Bronchial epithelial cell (primary cell): ENCODE measurements around the gene DCDC1. TPM values are rescaled to one million over a fixed set of nuclear protein-coding genes. Genes with fewer than 3 reads are reported as not detected.

Source experiments
- DNase-seq: peaks from one replicate; pipeline ENCODE4 v3.0.0-alpha.2; 2010; ENCODE audit warnings: low read depth
- FAIRE-seq: peaks from 2 replicates; lab custom pipeline; 2011; peaks lifted over from hg19 to GRCh38; lab: Jason Lieb, UNC
- H3K27me3 ChIP-seq: 2 replicates; pipeline ENCODE4 v1.5.1; 2011; ENCODE audit warnings: low read length; ENCODE audit not compliant: control insufficient read depth, insufficient read depth
- H3K36me3 ChIP-seq: 2 replicates; pipeline ENCODE4 v1.5.1; 2011; ENCODE audit warnings: low read length; ENCODE audit not compliant: control insufficient read depth, insufficient read depth
- H3K4me3 ChIP-seq: 2 replicates; pipeline ENCODE4 v1.5.1; 2011; ENCODE audit warnings: mild to moderate bottlenecking, low read depth, low read length, control low read depth
- total RNA-seq: library from RNA; depleted of rRNA; stranded (reverse); fragments of >200 nt; gene quantifications from 2 replicates; pipeline ENCODE4 v1.2.1, GENCODE V29; 2014
- TF ChIP-seq, protein P1 (sequence below): IDR thresholded peaks from 2 replicates; pipeline ENCODE4 v1.5.1; 2011; ENCODE audit warnings: mild to moderate bottlenecking, moderate library complexity, low read length, control low read depth, inconsistent platforms; ENCODE audit not compliant: insufficient read depth, severe bottlenecking

The DCDC1 gene
- total RNA-seq, 1 donor from 2014 or later, result not detected

DNA sequence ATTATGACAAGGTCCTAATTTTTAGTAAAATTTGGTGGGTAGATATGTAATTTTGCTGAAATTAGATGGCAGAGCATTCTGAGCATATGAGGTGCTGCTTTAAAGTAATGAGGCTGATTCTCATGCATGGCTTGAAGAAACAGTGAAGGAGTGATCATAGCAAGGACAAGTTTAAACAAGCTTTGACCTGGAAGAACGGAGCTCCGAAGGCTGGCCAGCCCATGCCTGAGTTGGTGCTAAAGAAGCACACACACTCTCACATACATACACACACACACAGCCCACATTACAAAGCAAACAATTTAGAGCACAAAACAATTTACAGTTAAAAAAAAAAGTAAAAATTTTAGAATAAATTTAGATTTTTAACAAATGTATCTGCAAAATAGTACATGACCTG is 150.7 kb downstream of the DCDC1 start:
- no peaks in the 10 kb centered on the region for H3K36me3 ChIP-seq
- no peak overlapping the region for H3K4me3 ChIP-seq
- TF ChIP-seq, protein P1, sequence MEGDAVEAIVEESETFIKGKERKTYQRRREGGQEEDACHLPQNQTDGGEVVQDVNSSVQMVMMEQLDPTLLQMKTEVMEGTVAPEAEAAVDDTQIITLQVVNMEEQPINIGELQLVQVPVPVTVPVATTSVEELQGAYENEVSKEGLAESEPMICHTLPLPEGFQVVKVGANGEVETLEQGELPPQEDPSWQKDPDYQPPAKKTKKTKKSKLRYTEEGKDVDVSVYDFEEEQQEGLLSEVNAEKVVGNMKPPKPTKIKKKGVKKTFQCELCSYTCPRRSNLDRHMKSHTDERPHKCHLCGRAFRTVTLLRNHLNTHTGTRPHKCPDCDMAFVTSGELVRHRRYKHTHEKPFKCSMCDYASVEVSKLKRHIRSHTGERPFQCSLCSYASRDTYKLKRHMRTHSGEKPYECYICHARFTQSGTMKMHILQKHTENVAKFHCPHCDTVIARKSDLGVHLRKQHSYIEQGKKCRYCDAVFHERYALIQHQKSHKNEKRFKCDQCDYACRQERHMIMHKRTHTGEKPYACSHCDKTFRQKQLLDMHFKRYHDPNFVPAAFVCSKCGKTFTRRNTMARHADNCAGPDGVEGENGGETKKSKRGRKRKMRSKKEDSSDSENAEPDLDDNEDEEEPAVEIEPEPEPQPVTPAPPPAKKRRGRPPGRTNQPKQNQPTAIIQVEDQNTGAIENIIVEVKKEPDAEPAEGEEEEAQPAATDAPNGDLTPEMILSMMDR, result no peak
- DNase-seq (peak; percentile 85), FAIRE-seq (no peak)
- no peaks in the 10 kb centered on the region for H3K27me3 ChIP-seq

DNA sequence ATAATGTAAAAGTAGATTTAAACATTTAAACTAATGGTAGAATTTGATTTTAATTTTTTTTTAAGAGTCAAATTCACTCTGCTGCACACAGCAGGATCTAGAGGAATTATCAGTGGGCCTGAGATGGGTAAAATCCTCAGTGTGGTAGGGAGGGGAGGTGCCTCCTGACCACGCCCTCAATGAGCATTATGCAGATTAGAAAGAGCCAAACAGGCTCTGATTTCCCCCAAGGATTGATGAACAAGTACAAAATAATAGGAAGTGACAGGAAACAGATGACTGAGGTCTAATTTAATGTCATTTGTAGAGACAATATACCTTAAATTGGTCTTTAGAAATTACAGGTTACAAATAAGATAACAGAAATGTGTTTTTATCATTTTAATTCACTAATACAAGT is 155.2 kb downstream of the DCDC1 start:
- H3K4me3 ChIP-seq, result no peak overlapping the region
- H3K27me3 ChIP-seq, result no peaks in the 10 kb centered on the region
- FAIRE-seq, result no peak
- no peaks in the 10 kb centered on the region for H3K36me3 ChIP-seq
- DNase-seq, result no peak
- TF ChIP-seq, protein P1, result no peak

DNA sequence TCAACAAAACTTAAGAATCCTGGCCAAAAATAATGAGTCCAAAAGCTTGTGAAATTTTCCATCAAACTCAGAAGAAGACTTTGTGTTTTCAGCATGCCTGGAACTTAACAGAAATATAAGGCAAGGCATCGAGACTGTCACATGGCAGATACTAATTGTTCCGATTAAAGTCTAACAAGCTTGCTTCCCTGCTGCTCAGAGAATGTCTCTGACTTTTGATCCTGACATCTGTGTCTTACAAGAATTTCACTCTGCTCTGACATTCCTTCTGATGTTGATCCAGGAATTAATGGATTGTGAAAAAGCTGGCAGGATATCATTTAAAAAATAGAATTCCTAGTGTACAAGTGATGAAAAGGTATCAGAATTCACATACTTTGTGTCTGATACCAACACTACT is 170.2 kb downstream of the DCDC1 start:
- no peaks in the 10 kb centered on the region for H3K27me3 ChIP-seq
- FAIRE-seq (no peak), DNase-seq (no peak)
- TF ChIP-seq, protein P1, result no peak
- no peaks in the 10 kb centered on the region for H3K36me3 ChIP-seq
- no peak overlapping the region for H3K4me3 ChIP-seq

DNA sequence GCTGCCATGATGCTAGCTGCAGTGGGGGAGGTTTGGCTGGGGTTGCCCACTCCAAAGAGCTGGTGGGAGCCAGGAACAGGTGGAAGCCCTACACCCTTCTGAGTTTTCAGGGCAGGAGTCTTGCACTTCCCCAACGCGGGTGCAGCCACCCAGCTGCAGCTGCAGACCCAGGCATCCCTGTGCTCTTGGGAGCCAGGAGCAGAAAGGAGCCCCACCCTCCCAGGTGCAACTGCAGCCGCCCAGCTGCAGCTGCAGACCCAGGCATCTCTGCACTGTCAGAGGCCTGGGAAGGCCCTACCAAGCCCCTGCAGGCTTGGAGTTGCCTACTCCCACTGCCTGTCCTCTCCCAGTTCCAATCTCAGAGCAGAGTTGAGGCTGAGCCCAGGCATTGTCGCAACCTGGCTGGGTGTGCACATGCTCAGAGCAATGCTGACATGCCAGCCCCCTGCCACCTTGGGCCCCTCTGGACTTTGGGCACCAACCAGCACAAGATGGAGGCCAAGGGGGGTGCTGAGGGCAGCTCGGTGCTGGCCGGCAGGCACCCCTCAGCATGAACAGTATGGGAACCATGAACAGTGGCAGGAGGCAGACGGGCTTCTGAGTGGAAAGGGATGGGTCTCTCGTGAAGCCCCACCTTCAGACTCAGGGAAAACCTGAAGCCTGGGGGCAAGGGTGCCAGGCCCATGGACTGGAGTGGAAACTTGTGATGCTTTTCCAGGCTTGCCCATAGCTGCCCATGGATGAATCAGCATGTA is 195.4 kb downstream of the DCDC1 start:
- no peaks in the 10 kb centered on the region for H3K27me3 ChIP-seq
- no peak for DNase-seq
- H3K36me3 ChIP-seq, result no peaks in the 10 kb centered on the region
- FAIRE-seq, result no peak
- TF ChIP-seq, protein P1, result no peak
- no peak overlapping the region for H3K4me3 ChIP-seq

DNA sequence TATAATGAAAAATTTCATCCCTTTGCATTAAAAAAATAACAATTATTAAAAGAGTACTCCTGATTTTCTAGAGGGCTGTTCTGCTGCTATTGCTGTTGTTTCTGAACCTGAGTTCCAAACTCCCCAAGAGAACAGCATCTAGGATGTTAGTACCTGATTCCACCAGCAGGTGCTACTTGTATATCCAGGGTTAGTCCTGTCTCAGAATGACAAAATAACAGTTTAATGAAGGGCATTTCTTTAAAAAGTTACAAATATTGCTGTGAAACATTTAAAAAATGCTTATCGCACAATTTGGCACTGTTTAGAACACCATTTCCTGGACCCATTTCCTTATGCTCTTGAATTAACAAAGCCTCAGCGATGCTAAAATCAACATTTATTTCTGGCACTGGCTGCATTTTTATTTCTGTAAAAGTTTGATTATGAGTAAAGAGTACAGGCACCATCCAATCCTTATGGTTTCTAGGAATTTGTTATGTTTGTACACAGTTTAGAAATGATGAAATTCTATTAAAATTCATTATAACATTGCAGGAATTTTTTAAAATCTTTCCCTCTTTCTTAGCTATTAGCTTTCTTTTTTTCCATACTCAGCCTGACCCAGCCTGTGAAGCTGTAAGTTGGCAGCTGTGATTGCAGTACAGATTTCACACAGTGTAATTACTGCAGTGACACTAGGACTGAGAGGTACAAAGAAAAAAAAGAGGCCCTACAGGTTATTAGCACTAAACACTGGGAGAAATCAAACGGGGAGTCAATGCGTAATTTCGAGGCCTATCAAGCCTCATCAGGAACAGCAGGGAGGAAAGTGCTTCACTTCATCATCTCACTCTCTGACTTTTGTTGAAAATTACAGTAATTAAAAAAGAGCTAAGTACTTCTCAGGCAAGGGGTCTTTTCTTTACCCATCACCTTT is 208.8 kb downstream of the DCDC1 start:
- DNase-seq (peak; percentile 23), FAIRE-seq (no peak)
- Histone ChIP-seq H3K27me3 (no peaks in the 10 kb centered on the region), H3K36me3 (no peaks in the 10 kb centered on the region), H3K4me3 (no peak overlapping the region)
- TF ChIP-seq, protein P1, result peak; percentile 42
